HG03558 (cell line): Measurements from ENCODE around the gene RTF1.

ENCODE experiments used
- ATAC-seq: cut with Tn5 transposase; IDR thresholded peaks from one replicate; pipeline ENCODE4 v1.9.1; 2021; ENCODE audit warnings: moderate number of reproducible peaks; ENCODE audit not compliant: unreplicated experiment; ENCODE audit errors: extremely low read depth

Gene RTF1

DNA sequence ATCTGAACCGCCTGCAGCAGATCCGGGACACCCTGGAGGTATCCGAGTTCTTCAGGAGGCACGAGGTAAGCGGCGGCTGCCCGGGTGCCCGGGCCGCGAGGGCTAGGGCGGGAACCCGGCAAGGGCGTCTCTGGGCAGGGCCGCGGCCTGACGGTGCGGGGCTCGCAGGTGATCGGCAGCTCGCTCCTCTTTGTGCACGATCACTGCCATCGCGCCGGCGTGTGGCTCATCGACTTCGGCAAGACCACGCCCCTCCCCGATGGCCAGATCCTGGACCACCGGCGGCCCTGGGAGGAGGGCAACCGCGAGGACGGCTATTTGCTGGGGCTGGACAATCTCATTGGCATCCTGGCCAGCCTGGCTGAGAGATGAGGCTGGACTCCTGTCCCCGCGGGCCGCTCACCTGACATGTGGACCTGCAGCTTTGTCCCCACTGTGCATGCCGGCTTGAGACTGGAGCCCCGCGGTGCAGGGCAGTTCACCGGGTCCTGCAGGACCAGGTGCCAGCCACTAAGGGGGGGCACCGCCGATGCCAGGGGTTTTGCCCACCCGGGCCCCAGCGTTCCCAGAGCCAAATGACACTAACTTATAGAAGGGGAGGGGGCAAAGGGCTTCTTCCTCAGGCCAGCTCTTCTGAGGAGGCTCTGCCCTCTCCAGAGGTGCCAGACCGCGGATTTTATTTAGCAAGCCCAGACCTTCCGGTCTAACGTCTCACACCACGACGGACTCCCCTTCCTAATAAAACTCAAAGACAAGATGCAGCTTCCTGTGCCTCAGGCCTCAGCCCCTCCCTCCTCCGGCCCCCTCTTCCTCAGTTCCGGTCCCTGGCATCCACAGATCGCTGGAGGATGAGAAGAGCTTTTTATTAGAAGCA, 86.1 kb downstream of the RTF1 start:
- no peak for ATAC-seq

GRCh38 chr15:41503669-41504010, 86.7 kb downstream of the RTF1 start:
- no peak for ATAC-seq

GRCh38 chr15:41504751-41505492, 88.0 kb downstream of the RTF1 start:
- no peak for ATAC-seq

DNA sequence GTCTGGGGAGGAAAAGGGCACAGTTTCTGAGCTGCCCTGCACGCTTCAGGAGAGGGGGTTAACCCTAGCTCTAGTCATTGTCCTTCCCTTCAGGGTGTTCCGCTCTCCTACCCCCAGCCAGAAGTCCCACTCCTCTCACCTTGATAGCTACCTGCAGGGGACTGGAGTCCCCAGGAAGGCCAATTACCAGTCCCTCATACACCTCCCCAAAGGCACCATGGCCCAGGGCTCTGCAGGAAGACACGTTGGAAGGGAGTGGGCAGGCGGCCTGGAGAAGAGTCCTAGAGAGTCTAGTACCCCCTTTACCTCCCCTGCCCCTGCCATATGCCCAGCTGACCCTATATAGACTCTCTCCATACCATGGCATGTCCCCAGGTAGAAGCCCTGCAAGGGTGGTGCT, 88.9 kb downstream of the RTF1 start:
- ATAC-seq = no peak

- no peak for ATAC-seq
Observed at GRCh38 chr15:41506796-41507341, 90.0 kb downstream of the RTF1 start.

GRCh38 chr15:41507820-41508290, 91.0 kb downstream of the RTF1 start:
- no peak for ATAC-seq

GRCh38 chr15:41510728-41511127, 93.8 kb downstream of the RTF1 start:
- ATAC-seq = no peak

GRCh38 chr15:41511331-41511898, 94.5 kb downstream of the RTF1 start:
- ATAC-seq = no peak

- no peak for ATAC-seq
Observed at GRCh38 chr15:41511899-41512369, 95.0 kb downstream of the RTF1 start.

DNA sequence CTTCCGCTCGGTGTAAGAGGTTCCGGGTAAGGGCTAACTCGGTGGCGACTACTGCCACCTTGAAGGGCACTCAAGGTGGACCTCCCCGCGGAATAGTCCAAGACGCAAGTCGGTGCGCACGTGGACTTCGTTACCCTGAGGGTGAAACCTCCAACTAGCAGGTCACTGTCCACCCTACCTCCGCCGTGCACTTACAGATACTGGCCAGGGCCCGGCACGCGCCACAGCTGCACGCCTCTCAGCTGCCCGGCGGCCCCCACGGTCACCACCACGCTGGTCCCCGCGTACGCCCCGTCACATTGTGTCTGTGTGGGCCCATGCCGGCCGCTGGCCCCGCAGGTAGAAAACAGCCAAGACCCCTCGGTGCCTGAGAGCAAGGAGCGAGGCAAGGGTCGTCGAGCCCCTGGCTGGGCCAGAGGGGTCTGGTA, 95.6 kb downstream of the RTF1 start:
- ATAC-seq = no peak

- no peak for ATAC-seq
Observed at GRCh38 chr15:41512940-41513505, 96.1 kb downstream of the RTF1 start.

DNA sequence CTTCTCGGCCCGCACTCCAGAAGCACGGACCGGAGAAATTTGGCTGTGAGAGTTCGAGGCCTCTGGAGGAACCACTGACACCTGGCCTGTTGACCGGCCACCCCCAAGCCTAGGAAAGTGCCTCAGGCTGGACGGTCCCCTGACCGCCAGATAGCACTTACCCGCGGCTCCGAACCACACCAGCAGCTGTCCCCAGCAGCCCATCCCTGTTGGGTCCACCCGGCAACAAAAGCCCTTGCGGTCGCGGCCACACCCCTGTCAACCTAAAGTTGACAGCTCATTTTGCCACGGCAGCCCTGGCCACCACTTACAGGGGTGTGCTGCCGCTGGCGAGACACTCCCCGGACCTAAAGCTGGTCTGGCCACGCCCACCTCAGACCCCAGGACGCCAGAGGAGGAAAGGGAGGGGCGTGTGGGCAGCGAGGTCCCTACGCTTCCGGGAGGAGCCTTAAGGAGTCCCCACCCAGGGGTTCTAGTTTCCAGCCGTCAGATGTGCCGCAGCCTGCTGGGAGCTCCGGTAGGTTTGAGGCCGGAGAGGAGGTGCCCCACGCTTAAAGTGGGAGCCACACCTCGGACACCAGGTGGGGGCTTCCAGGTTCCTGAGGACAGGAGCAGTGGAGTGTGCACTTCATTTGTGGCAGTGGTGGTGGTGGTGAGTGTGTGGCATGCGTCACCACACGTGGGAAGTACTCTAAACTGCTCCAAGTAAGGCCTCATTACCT, 96.8 kb downstream of the RTF1 start, which contains the start of gene LTK:
Gene LTK (minus strand): TSS at position 322 of the 722 bp plus-strand sequence. CDS start 118 bp downstream, at position 204.
- ATAC-seq = no peak

GRCh38 chr15:41517895-41518449, 101.1 kb downstream of the RTF1 start:
- no peak for ATAC-seq

GRCh38 chr15:41520636-41521035, 103.7 kb downstream of the RTF1 start:
- ATAC-seq = no peak

- no peak for ATAC-seq
Observed at GRCh38 chr15:41521614-41522013, 104.7 kb downstream of the RTF1 start.

GRCh38 chr15:41523097-41523496, 106.2 kb downstream of the RTF1 start:
- no peak for ATAC-seq

DNA sequence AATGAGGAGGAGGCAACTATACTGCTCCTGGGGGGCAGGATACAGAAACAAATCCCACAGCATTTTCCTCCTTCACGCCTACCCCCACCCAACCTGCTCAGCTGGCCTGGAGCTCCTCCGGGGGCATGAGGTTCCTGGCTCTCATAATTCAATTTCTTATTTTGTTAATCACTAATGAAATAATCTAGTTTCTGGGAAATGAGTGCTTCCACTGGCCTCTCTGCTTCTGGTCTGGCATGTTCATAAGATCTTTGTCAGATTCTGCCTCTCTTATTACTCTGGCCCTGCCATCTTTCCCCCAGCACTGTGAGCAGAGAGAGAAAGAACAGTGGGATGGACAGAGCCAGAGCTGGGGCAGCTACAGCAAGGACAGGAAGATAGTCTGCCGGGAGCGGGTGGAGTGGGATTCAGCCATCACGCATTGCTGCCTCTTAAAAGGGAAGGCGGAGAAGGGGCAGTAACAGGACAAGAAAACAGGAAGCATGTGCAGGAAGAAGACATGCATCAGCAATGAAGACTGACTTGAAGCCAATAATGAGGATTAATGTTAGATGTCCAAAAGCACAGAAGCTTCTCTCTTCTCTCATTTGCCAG, 113.6 kb downstream of the RTF1 start:
- no peak for ATAC-seq
